ENCODE measurements around the gene VASH2.

The VASH2 gene

DNA sequence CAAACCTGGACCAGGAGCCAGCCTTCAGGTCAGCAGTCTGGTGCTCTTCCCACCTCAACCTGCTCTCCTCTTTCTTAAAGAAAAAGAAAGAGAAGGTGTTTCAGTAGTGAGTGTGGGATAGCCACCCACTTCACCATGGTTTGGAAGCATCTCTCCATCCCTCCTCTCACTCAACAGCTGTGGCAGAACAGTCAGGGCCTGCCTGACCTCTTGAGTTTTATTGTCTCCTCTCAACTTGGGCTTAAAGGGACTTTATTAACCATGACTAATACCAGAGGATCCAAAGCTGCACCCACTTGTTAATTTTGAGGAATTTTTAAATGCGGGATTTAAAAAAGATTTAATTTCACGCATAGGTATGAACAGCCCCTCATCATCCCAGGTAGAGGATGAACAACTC is 570 bp upstream of the VASH2 start:
- Histone ChIP-seq H3K4me3 (ENCODE audit: low read length) (peak overlapping the region; percentile 73), H3K36me3 (ENCODE audit: insufficient read depth, low read length) (no peaks in the 10 kb centered on the region), H3K9me3 (replicated peaks; ENCODE audit: low read length) (no peaks in the 10 kb centered on the region), H3K4me1 (ENCODE audit: control insufficient read depth, insufficient read depth, low read length) (peaks cover 17% of the 10 kb centered on the region), H3K4me2 (ENCODE audit: low read length) (peak overlapping the region; percentile 99), H3K27me3 (ENCODE audit: control insufficient read depth, insufficient read depth, low read length) (peaks cover 35% of the 10 kb centered on the region), H3K9ac (ENCODE audit: low read depth, low read length) (peak overlapping the region; percentile 61)

DNA sequence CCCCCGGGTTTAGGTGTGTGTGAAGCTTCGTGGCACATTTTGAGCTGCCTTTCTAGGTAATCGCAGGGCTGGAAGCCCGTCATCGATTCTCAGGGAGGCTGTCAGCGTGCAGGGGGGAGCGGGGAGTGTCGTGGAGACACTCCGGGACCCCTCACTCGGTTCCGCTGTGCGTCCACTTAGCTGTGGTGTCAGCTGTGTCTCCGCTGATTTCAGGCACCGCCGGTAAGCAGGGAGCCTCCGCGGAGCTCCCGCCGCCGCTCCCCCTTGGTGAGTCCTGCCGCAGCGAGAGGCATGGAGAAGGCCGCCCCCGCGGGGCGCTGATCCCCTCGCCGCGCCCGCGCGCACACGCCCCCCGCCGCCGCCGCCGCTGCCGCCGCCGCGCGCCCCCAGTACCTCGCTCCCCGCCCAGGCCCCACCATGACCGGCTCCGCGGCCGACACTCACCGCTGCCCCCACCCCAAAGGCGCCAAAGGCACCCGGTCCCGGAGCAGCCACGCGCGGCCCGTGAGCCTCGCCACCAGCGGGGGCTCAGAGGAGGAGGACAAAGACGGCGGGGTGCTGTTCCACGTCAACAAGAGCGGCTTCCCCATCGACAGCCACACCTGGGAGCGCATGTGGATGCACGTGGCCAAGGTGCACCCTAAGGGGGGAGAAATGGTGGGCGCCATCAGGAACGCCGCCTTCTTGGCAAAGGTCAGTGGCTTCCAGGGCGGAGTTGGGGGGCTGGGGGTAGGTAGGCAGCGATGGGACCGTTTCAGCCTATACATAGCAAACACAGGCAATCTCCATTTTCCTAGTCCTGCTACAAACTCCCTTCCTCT is 995 bp downstream of the VASH2 start:
- H3K36me3 ChIP-seq (ENCODE audit: insufficient read depth, low read length) = no peaks in the 10 kb centered on the region
- peak overlapping the region; percentile 73 for H3K4me3 ChIP-seq (ENCODE audit: low read length)
- peak overlapping the region; percentile 99 for H3K4me2 ChIP-seq (ENCODE audit: low read length)
- H3K4me1 ChIP-seq (ENCODE audit: control insufficient read depth, insufficient read depth, low read length) = peaks cover 17% of the 10 kb centered on the region
- H3K27me3 ChIP-seq (ENCODE audit: control insufficient read depth, insufficient read depth, low read length) = peaks cover 42% of the 10 kb centered on the region
- no peaks in the 10 kb centered on the region for H3K9me3 ChIP-seq (replicated peaks; ENCODE audit: low read length)
- H3K9ac ChIP-seq (ENCODE audit: low read depth, low read length) = peak overlapping the region; percentile 46

DNA sequence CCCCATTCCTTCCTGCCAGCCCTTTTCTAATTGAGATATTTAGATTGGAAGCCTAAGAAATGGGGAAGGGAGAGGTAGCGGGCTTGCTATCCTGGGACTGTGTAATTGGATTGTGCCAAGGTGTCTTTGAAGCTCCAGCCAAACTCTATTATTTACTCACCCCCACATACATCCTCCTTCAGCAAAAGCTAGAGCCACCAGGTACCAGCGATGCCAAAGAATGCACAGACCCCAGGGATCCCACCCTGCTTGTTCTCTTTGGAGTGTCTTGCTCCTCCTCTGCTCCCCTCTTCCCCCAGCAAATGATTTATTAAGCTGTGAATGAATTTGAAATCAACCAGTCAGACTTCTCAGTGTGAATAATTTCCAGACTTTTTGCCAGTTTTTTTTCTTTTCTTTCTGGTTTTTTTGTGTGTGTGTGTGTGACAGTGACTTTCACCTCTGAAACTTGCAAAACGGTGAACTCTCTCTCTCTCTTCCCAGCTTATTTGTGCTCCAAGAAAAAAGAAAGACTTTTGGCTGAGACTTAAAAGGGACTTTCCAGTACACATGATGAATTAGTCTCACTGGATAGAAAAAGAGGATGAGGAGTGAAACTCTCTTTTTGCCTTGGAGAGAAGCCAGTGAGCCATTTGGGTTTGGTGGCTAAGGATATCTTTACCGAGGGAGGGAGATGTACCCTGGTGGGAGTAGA is 1.8 kb downstream of the VASH2 start:
- H3K9ac ChIP-seq (ENCODE audit: low read depth, low read length) = no peak overlapping the region
- no peaks in the 10 kb centered on the region for H3K36me3 ChIP-seq (ENCODE audit: insufficient read depth, low read length)

DNA sequence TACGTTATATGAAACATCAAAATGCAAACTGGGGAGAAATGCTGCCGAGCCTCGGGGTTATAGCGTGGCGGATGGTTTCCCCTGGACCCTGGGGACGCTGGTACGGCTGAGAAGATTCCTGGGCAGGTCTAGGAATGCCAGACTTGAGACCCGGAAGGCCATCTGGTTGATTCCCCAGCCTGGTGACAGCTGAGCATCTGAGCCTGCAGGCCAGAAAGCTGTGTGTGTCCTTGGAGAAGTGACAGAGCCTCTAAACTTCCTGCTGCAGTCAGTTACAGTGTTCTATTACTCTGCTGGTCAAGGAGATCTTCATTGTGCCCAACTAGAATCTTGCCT is 2.3 kb downstream of the VASH2 start:
- H3K4me3 ChIP-seq (ENCODE audit: low read length) = no peak overlapping the region
- H3K36me3 ChIP-seq (ENCODE audit: insufficient read depth, low read length) = no peaks in the 10 kb centered on the region
- no peaks in the 10 kb centered on the region for H3K9me3 ChIP-seq (replicated peaks; ENCODE audit: low read length)
- peaks cover 39% of the 10 kb centered on the region for H3K27me3 ChIP-seq (ENCODE audit: control insufficient read depth, insufficient read depth, low read length)
- peaks cover 17% of the 10 kb centered on the region for H3K4me1 ChIP-seq (ENCODE audit: control insufficient read depth, insufficient read depth, low read length)
- no peak overlapping the region for H3K4me2 ChIP-seq (ENCODE audit: low read length)
- no peak overlapping the region for H3K9ac ChIP-seq (ENCODE audit: low read depth, low read length)

More for the DNA sequence above, 1.8 kb downstream of the VASH2 start:
- Histone ChIP-seq H3K4me2 (ENCODE audit: low read length) (peak overlapping the region; percentile 99), H3K9me3 (replicated peaks; ENCODE audit: low read length) (no peaks in the 10 kb centered on the region), H3K4me1 (ENCODE audit: control insufficient read depth, insufficient read depth, low read length) (peaks cover 17% of the 10 kb centered on the region), H3K4me3 (ENCODE audit: low read length) (peak overlapping the region; percentile 73), H3K27me3 (ENCODE audit: control insufficient read depth, insufficient read depth, low read length) (peaks cover 39% of the 10 kb centered on the region)

DNA sequence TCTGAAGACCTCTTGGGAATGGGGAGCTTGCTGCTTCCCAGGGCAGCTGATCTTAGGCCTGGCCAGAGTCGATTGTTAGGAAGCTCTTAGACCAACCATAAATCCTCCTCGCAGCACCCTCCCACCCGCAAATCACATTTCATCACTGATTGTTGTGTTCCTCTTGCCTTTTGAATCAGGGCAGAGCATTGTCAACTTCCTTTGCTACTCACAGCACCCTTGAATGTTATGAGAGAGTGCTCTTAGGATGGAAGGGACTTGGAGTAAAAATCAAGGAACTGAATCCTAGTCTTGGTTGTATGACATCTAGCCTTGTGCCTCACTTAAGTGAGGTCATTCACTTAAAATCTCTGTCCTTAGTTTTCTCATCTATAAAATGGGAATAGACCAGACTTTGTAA is 3.0 kb downstream of the VASH2 start:
- H3K4me1 ChIP-seq (ENCODE audit: control insufficient read depth, insufficient read depth, low read length) = peaks cover 23% of the 10 kb centered on the region
- no peaks in the 10 kb centered on the region for H3K9me3 ChIP-seq (replicated peaks; ENCODE audit: low read length)
- H3K27me3 ChIP-seq (ENCODE audit: control insufficient read depth, insufficient read depth, low read length) = peaks cover 39% of the 10 kb centered on the region
- no peaks in the 10 kb centered on the region for H3K36me3 ChIP-seq (ENCODE audit: insufficient read depth, low read length)
- no peak overlapping the region for H3K9ac ChIP-seq (ENCODE audit: low read depth, low read length)
- no peak overlapping the region for H3K4me3 ChIP-seq (ENCODE audit: low read length)
- H3K4me2 ChIP-seq (ENCODE audit: low read length) = no peak overlapping the region

DNA sequence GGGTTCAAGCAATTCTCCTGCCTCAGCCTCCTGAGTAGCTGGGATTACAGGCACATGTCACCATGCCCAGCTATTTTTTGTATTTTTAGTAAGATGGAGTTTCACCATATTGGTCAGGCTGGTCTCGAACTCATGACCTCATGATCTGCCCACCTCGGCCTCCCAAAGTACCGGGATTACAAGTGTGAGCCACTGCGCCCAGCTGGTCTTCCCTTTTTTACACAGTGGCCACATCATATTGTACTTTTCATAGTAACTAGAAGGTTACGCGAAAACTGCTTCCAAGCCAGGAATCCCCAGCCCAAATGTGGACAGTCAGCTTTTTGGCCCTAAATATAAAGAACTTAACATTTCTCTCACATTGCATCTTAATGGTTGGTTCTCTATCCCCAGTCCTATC is 4.2 kb downstream of the VASH2 start:
- Histone ChIP-seq H3K9me3 (replicated peaks; ENCODE audit: low read length) (no peaks in the 10 kb centered on the region), H3K27me3 (ENCODE audit: control insufficient read depth, insufficient read depth, low read length) (peaks cover 35% of the 10 kb centered on the region), H3K9ac (ENCODE audit: low read depth, low read length) (no peak overlapping the region)

DNA sequence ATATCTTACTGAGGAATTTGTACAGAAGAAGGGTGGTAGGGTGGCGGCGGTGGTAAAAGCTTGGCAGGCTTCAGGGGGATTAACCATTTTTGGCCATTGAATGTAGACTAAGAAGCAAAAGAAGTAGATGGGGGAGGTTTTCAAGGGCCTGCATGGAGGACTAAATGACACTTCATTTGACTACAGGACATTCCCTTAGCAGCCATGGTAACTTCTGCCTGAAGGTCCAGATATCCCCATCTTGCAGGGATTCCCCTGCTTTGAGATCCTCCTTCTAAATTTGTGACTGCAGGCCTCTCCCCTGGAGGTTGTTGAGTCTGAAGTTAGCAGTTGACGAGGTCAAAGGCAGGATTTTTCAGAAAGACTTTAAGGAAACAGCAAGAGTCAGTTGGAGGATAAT is 4.8 kb downstream of the VASH2 start:
- peaks cover 32% of the 10 kb centered on the region for H3K27me3 ChIP-seq (ENCODE audit: control insufficient read depth, insufficient read depth, low read length)
- H3K9ac ChIP-seq (ENCODE audit: low read depth, low read length) = no peak overlapping the region
- no peaks in the 10 kb centered on the region for H3K9me3 ChIP-seq (replicated peaks; ENCODE audit: low read length)
- H3K4me1 ChIP-seq (ENCODE audit: control insufficient read depth, insufficient read depth, low read length) = peaks cover 21% of the 10 kb centered on the region
- H3K4me2 ChIP-seq (ENCODE audit: low read length) = no peak overlapping the region
- H3K4me3 ChIP-seq (ENCODE audit: low read length) = no peak overlapping the region
- no peaks in the 10 kb centered on the region for H3K36me3 ChIP-seq (ENCODE audit: insufficient read depth, low read length)

More for the DNA sequence above, 4.2 kb downstream of the VASH2 start:
- Histone ChIP-seq H3K4me3 (ENCODE audit: low read length) (no peak overlapping the region), H3K4me2 (ENCODE audit: low read length) (no peak overlapping the region), H3K4me1 (ENCODE audit: control insufficient read depth, insufficient read depth, low read length) (peaks cover 27% of the 10 kb centered on the region), H3K36me3 (ENCODE audit: insufficient read depth, low read length) (no peaks in the 10 kb centered on the region)

DNA sequence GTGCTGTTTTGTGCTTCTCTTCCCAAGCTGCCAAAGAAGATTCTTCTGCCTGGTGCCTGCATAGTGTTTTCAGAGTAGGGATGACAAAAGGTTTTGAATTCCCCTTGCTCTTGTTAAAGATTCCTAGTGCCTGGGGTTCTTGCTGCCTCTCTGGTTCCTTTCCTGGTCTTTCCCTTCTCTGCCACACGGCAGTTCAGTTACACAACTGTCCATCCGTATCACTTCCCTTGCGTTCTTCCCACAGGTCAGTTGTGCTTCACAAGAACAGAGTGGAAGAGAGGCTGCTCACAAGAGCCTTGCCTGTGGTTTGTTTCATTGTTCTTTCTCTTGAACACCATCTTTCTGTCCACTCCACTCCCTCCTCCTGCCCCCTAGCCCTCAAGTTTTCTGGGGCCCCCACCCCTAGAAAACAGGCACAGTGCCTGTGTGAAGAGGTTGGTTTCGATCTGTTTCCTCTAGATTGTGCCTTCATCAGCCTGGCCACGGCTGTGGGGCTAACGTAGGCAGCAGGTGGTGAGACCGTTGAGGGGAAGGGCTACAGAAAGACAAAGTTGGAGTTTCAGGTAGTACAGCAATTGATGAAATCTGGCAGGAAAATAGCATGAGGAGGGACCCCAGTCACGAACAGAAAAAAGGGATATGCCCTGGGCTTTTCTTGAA is 5.8 kb downstream of the VASH2 start:
- no peak overlapping the region for H3K9ac ChIP-seq (ENCODE audit: low read depth, low read length)
- no peak overlapping the region for H3K4me3 ChIP-seq (ENCODE audit: low read length)
- H3K27me3 ChIP-seq (ENCODE audit: control insufficient read depth, insufficient read depth, low read length) = peaks cover 28% of the 10 kb centered on the region
- H3K36me3 ChIP-seq (ENCODE audit: insufficient read depth, low read length) = no peaks in the 10 kb centered on the region
- H3K4me2 ChIP-seq (ENCODE audit: low read length) = no peak overlapping the region
- H3K9me3 ChIP-seq (replicated peaks; ENCODE audit: low read length) = no peaks in the 10 kb centered on the region
- H3K4me1 ChIP-seq (ENCODE audit: control insufficient read depth, insufficient read depth, low read length) = peaks cover 13% of the 10 kb centered on the region

DNA sequence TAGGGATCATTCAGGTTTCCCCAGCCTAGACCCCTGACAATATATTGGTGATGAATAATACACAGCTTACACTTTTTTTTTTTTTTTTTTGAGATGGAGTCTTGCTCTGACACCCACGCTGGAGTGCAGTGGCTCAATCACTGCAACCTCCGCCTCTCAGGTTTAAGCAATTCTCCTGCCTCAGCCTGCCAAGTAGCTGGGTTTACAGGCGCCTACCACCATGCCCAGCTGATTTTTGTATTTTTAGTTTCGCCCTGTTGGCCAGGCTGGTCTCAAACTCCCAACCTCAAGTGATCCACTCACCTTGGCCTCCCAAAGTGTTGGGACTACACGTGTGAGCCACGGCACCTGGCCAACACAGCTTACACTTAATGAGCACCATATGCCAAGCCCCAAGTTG is 7.2 kb downstream of the VASH2 start:
- H3K9ac ChIP-seq (ENCODE audit: low read depth, low read length) = no peak overlapping the region

DNA sequence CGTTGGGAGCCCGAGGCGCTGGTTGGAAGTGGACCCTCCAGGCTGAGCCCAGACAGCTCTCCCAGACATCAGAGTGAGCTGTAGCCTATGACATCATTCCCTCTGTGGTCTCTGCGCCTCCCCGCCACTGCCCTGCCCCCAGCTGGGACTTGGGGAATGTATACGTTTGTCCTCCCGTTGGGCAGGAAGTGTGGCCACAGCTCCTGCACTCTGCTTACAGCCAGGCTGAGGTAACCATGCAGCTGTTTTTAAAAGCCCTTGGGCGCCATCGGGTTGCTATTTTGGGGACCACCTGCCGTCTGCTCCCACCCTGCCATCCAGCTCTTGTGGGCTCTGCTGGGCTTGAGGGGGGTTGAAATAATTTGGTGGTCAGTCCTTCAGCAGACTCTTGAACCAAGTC is 7.8 kb downstream of the VASH2 start:
- Histone ChIP-seq H3K36me3 (ENCODE audit: insufficient read depth, low read length) (no peaks in the 10 kb centered on the region), H3K4me2 (ENCODE audit: low read length) (no peak overlapping the region), H3K9me3 (replicated peaks; ENCODE audit: low read length) (no peaks in the 10 kb centered on the region), H3K27me3 (ENCODE audit: control insufficient read depth, insufficient read depth, low read length) (peaks cover 18% of the 10 kb centered on the region), H3K9ac (ENCODE audit: low read depth, low read length) (no peak overlapping the region), H3K4me1 (ENCODE audit: control insufficient read depth, insufficient read depth, low read length) (peaks cover 9% of the 10 kb centered on the region), H3K4me3 (ENCODE audit: low read length) (no peak overlapping the region)

More for the DNA sequence above, 7.2 kb downstream of the VASH2 start:
- Histone ChIP-seq H3K36me3 (ENCODE audit: insufficient read depth, low read length) (no peaks in the 10 kb centered on the region), H3K27me3 (ENCODE audit: control insufficient read depth, insufficient read depth, low read length) (peaks cover 19% of the 10 kb centered on the region), H3K9me3 (replicated peaks; ENCODE audit: low read length) (no peaks in the 10 kb centered on the region), H3K4me3 (ENCODE audit: low read length) (no peak overlapping the region), H3K4me2 (ENCODE audit: low read length) (no peak overlapping the region), H3K4me1 (ENCODE audit: control insufficient read depth, insufficient read depth, low read length) (peaks cover 9% of the 10 kb centered on the region)

DNA sequence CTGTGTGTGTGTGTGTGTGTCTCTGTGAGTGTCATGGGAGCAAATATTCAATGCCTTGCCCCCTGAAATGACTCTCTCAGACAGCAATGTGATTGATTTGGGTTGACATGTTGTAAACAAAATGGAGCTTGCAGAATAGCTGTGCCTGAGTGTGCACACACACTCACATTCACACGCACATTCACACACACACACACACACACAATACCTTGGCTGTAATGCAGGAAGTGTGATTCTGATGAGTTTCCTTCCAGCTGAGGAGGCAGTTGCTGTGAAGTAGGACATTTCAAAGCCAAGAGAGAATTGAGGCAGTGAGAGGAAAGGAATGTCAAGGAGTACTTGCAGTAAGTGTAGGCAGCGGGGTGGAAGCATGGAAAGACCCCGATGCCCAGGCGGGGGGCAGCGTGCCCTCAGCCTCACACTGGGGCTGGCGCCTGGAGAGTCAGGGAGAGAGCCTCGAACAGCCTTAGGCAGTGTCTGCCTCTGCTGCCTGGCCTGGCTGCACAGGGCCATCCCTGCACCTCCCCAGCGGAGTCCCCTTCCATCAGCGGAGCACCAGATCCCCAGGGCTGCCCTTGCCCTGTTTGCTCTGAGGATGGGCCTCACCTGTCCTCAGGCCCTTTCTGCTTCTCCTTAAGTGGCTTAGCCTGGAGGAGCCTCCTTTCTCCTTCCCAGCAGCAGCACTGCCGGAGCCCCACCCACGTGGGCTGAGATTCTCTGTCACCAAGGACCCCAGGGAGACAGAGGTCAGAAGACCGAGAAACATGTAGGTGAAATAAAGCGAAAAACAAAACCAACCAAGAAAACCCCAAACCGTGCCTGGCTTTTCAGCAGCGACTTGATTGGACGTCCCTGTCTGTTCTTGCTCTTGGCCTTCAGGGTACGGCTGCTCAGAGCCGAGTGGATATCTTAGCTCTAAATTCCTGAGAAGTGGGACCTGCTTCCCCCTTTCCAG is 9.2 kb downstream of the VASH2 start:
- H3K27me3 ChIP-seq (ENCODE audit: control insufficient read depth, insufficient read depth, low read length) = peaks cover 18% of the 10 kb centered on the region
- H3K4me3 ChIP-seq (ENCODE audit: low read length) = no peak overlapping the region
- no peaks in the 10 kb centered on the region for H3K9me3 ChIP-seq (replicated peaks; ENCODE audit: low read length)
- no peak overlapping the region for H3K9ac ChIP-seq (ENCODE audit: low read depth, low read length)
- H3K4me1 ChIP-seq (ENCODE audit: control insufficient read depth, insufficient read depth, low read length) = peaks cover 9% of the 10 kb centered on the region
- H3K36me3 ChIP-seq (ENCODE audit: insufficient read depth, low read length) = no peaks in the 10 kb centered on the region
- no peak overlapping the region for H3K4me2 ChIP-seq (ENCODE audit: low read length)

Data from skeletal muscle satellite cell (primary cell).